Measurements from ENCODE around the gene ZNF281.

The ZNF281 gene

DNA sequence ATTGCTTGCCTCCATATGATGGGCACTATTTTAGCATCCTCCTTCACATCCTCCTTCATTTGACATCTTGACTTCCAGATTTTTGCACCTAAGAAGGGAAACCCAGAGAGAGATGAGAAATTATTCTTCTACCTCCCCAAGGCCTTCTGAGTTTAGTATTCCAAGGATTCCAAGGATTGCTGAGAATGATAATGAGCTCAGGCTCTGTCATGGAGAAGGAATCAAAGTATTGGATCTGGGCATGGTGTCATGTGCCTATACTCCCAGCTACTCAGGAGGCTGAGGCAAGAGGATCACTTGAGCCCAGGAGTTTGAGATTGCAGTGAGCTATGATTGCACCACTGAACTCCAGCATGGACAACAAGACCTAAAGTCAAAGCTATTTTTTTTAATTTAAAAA lies 26.6 kb upstream of the ZNF281 start:
- Histone ChIP-seq H3K4me3 (ENCODE audit: low read length in 2 of 2) (no peak overlapping the region), H2BK120ac (ENCODE audit: low read depth, low read length) (no peak overlapping the region), H3K4me2 (ENCODE audit: insufficient read depth, low read length, poor library complexity, severe bottlenecking) (no peak overlapping the region)

DNA sequence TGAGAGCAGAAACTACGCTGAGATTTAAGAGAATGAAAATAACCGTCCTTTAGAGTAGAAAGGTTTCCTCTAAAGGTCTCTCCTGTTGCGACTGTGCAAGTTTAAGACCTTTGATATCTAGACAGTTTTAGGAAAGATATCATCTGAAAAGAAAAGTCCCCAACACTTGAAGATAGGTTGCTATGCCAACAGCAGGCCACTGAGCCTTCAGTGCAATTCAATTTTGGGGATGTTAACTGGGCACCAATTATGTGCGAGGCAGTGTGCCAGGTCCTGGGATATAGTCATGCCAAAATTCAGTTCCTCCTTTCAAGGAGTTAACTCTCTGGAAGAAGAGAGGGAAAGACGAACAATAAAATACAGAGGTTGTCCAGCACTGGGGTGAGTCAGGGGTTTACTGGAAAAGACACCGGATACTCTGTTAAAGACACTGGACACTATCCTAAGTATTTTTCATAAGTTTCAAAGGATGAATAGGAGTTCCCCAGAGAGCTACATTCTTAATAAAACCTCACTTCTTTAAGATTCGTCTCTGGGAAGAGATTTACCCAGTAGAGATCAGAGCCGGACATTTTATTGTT lies 25.5 kb upstream of the ZNF281 start:
- H4K8ac ChIP-seq (ENCODE audit: low read depth, low read length) = no peak overlapping the region
- H2AK5ac ChIP-seq (ENCODE audit: low read depth, low read length) = no peak overlapping the region
- DNase-seq (ENCODE audit: low spot score) = no peak
- no peaks in the 10 kb centered on the region for H3K79me1 ChIP-seq (ENCODE audit: low read depth, low read length)
- no peak overlapping the region for H2BK15ac ChIP-seq (ENCODE audit: low read length)
- no peak overlapping the region for H3K4me2 ChIP-seq (ENCODE audit: insufficient read depth, low read length, poor library complexity, severe bottlenecking)
- WGBS, 2 donors (ENCODE audit: extremely low coverage in 2 of 2, insufficient read length in 2 of 2, insufficient replicate concordance in 1 of 2) = no CpG with 5 or more reads among the region's 8 CpGs
- H3K27me3 ChIP-seq (ENCODE audit: control insufficient read depth in 3 of 3, insufficient read depth in 3 of 3, low read depth in 1 of 3, low read length in 3 of 3) = no peaks in the 10 kb centered on the region
- H2AFZ ChIP-seq (ENCODE audit: low read length) = peak overlapping the region; percentile 49
- H3K4me1 ChIP-seq (ENCODE audit: control insufficient read depth in 2 of 2, insufficient read depth in 1 of 2, low read depth in 1 of 2, low read length in 2 of 2) = no peaks in the 10 kb centered on the region
- H2BK5ac ChIP-seq (ENCODE audit: low read length) = no peak overlapping the region
- H3K27ac ChIP-seq (replicated peaks; ENCODE audit: low read length) = no peak overlapping the region
- H4K91ac ChIP-seq (ENCODE audit: low read depth, low read length, poor library complexity) = no peak overlapping the region
- no peaks in the 10 kb centered on the region for H3K9me3 ChIP-seq (replicated peaks in 1 of 2; ENCODE audit: control insufficient read depth in 2 of 2, insufficient read depth in 1 of 2, low read depth in 1 of 2, low read length in 2 of 2)
- H3K4ac ChIP-seq (ENCODE audit: low read length) = no peak overlapping the region
- H3K4me3 ChIP-seq (ENCODE audit: low read length in 2 of 2) = no peak overlapping the region
- no peak overlapping the region for H3K18ac ChIP-seq (ENCODE audit: low read length)
- no peak overlapping the region for H2BK12ac ChIP-seq (ENCODE audit: low read length)
- no peak overlapping the region for H3K9ac ChIP-seq (ENCODE audit: low read depth, low read length, poor library complexity)
- H2BK120ac ChIP-seq (ENCODE audit: low read depth, low read length) = no peak overlapping the region
- no peak overlapping the region for H3K23ac ChIP-seq (ENCODE audit: low read depth, low read length, poor library complexity)
- H3K36me3 ChIP-seq (replicated peaks in 1 of 2; ENCODE audit: control insufficient read depth in 2 of 2, insufficient read depth in 2 of 2, low read length in 2 of 2) = no peaks in the 10 kb centered on the region
- no peak overlapping the region for H3K14ac ChIP-seq (ENCODE audit: low read length)

More for the DNA sequence above, 26.6 kb upstream of the ZNF281 start:
- Histone ChIP-seq H3K27me3 (ENCODE audit: control insufficient read depth in 3 of 3, insufficient read depth in 3 of 3, low read depth in 1 of 3, low read length in 3 of 3) (peaks cover 0 to 4% (median 0%) of the 10 kb centered on the region in 3 experiments), H3K23ac (ENCODE audit: low read depth, low read length, poor library complexity) (no peak overlapping the region), H3K79me1 (ENCODE audit: low read depth, low read length) (no peaks in the 10 kb centered on the region), H3K14ac (ENCODE audit: low read length) (no peak overlapping the region), H3K4me1 (ENCODE audit: control insufficient read depth in 2 of 2, insufficient read depth in 1 of 2, low read depth in 1 of 2, low read length in 2 of 2) (no peaks in the 10 kb centered on the region), H3K4ac (ENCODE audit: low read length) (no peak overlapping the region), H3K18ac (ENCODE audit: low read length) (no peak overlapping the region), H3K9ac (ENCODE audit: low read depth, low read length, poor library complexity) (no peak overlapping the region), H2BK15ac (ENCODE audit: low read length) (no peak overlapping the region), H2BK12ac (ENCODE audit: low read length) (no peak overlapping the region), H3K36me3 (replicated peaks in 1 of 2; ENCODE audit: control insufficient read depth in 2 of 2, insufficient read depth in 2 of 2, low read length in 2 of 2) (no peaks in the 10 kb centered on the region), H4K91ac (ENCODE audit: low read depth, low read length, poor library complexity) (no peak overlapping the region), H4K8ac (ENCODE audit: low read depth, low read length) (no peak overlapping the region), H3K9me3 (replicated peaks in 1 of 2; ENCODE audit: control insufficient read depth in 2 of 2, insufficient read depth in 1 of 2, low read depth in 1 of 2, low read length in 2 of 2) (no peaks in the 10 kb centered on the region), H2AK5ac (ENCODE audit: low read depth, low read length) (no peak overlapping the region), H2BK5ac (ENCODE audit: low read length) (no peak overlapping the region), H3K27ac (replicated peaks; ENCODE audit: low read length) (no peak overlapping the region), H2AFZ (ENCODE audit: low read length) (no peak overlapping the region)
- no peak for DNase-seq (ENCODE audit: low spot score)

DNA sequence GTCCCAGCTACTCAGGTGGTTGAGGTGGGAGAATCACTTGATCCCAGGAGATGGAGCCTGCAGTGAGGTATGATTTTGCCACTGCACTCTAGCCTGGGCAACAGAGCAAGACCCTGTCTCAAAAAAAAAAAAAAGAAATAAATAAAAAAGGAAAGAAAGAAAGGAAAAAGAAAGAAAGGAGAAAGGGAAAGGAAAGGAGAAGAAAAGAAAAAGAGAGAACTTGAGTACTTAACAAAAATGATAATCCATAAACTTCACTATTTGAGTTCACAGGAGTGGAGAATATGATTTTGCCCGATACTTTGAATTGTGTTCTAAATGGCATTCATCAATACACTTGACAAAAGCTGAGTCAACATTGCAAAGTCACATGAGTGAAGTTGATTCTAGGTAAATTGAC lies 23.8 kb upstream of the ZNF281 start:
- Histone ChIP-seq H3K23ac (ENCODE audit: low read depth, low read length, poor library complexity) (no peak overlapping the region), H3K27me3 (ENCODE audit: control insufficient read depth in 3 of 3, insufficient read depth in 3 of 3, low read depth in 1 of 3, low read length in 3 of 3) (no peaks in the 10 kb centered on the region), H3K18ac (ENCODE audit: low read length) (no peak overlapping the region), H3K79me1 (ENCODE audit: low read depth, low read length) (no peaks in the 10 kb centered on the region), H2BK120ac (ENCODE audit: low read depth, low read length) (no peak overlapping the region), H2BK12ac (ENCODE audit: low read length) (no peak overlapping the region), H2BK5ac (ENCODE audit: low read length) (no peak overlapping the region), H3K9me3 (replicated peaks in 1 of 2; ENCODE audit: control insufficient read depth in 2 of 2, insufficient read depth in 1 of 2, low read depth in 1 of 2, low read length in 2 of 2) (no peaks in the 10 kb centered on the region), H4K91ac (ENCODE audit: low read depth, low read length, poor library complexity) (no peak overlapping the region), H3K4ac (ENCODE audit: low read length) (no peak overlapping the region), H3K9ac (ENCODE audit: low read depth, low read length, poor library complexity) (no peak overlapping the region), H4K8ac (ENCODE audit: low read depth, low read length) (no peak overlapping the region), H3K14ac (ENCODE audit: low read length) (no peak overlapping the region), H2AFZ (ENCODE audit: low read length) (no peak overlapping the region), H3K4me2 (ENCODE audit: insufficient read depth, low read length, poor library complexity, severe bottlenecking) (no peak overlapping the region), H3K36me3 (replicated peaks in 1 of 2; ENCODE audit: control insufficient read depth in 2 of 2, insufficient read depth in 2 of 2, low read length in 2 of 2) (no peaks in the 10 kb centered on the region), H3K4me3 (ENCODE audit: low read length in 2 of 2) (no peak overlapping the region), H2BK15ac (ENCODE audit: low read length) (no peak overlapping the region), H2AK5ac (ENCODE audit: low read depth, low read length) (no peak overlapping the region), H3K27ac (replicated peaks; ENCODE audit: low read length) (no peak overlapping the region), H3K4me1 (ENCODE audit: control insufficient read depth in 2 of 2, insufficient read depth in 1 of 2, low read depth in 1 of 2, low read length in 2 of 2) (no peaks in the 10 kb centered on the region)
- no CpG with 5 or more reads among the region's 1 CpG for WGBS, 2 donors (ENCODE audit: extremely low coverage in 2 of 2, insufficient read length in 2 of 2, insufficient replicate concordance in 1 of 2)
- DNase-seq (ENCODE audit: low spot score) = no peak

DNA sequence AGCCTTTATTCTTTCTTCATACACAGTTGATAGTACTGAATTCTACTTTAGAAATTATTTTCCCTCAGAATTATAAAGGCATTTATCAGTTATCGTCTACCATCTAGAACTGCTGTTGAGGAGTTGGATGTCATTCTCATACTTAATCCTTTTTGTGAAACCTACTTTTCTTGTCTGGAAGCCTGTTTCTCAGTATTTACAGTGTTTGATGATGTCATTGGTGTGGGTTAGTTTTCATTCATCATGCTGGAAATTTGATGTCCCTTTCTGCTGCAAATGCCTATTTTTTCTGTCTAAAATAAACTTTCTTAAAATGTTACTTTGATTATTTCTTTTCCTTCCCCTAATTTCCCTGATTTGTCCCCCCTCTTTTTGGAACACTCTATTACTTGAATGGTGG lies 22.8 kb upstream of the ZNF281 start:
- no peak for DNase-seq (ENCODE audit: low spot score)
- Histone ChIP-seq H2BK15ac (ENCODE audit: low read length) (no peak overlapping the region), H2AK5ac (ENCODE audit: low read depth, low read length) (no peak overlapping the region), H2AFZ (ENCODE audit: low read length) (no peak overlapping the region), H4K8ac (ENCODE audit: low read depth, low read length) (no peak overlapping the region), H3K4me2 (ENCODE audit: insufficient read depth, low read length, poor library complexity, severe bottlenecking) (no peak overlapping the region), H3K4me3 (ENCODE audit: low read length in 2 of 2) (no peak overlapping the region), H2BK12ac (ENCODE audit: low read length) (no peak overlapping the region), H2BK5ac (ENCODE audit: low read length) (no peak overlapping the region), H4K91ac (ENCODE audit: low read depth, low read length, poor library complexity) (no peak overlapping the region), H3K9me3 (replicated peaks in 1 of 2; ENCODE audit: control insufficient read depth in 2 of 2, insufficient read depth in 1 of 2, low read depth in 1 of 2, low read length in 2 of 2) (no peaks in the 10 kb centered on the region), H3K79me1 (ENCODE audit: low read depth, low read length) (no peaks in the 10 kb centered on the region), H3K27me3 (ENCODE audit: control insufficient read depth in 3 of 3, insufficient read depth in 3 of 3, low read depth in 1 of 3, low read length in 3 of 3) (no peaks in the 10 kb centered on the region), H3K18ac (ENCODE audit: low read length) (no peak overlapping the region), H2BK120ac (ENCODE audit: low read depth, low read length) (no peak overlapping the region), H3K23ac (ENCODE audit: low read depth, low read length, poor library complexity) (no peak overlapping the region), H3K4me1 (ENCODE audit: control insufficient read depth in 2 of 2, insufficient read depth in 1 of 2, low read depth in 1 of 2, low read length in 2 of 2) (no peaks in the 10 kb centered on the region), H3K4ac (ENCODE audit: low read length) (no peak overlapping the region), H3K9ac (ENCODE audit: low read depth, low read length, poor library complexity) (no peak overlapping the region), H3K27ac (replicated peaks; ENCODE audit: low read length) (no peak overlapping the region), H3K14ac (ENCODE audit: low read length) (no peak overlapping the region), H3K36me3 (replicated peaks in 1 of 2; ENCODE audit: control insufficient read depth in 2 of 2, insufficient read depth in 2 of 2, low read length in 2 of 2) (no peaks in the 10 kb centered on the region)
- WGBS, 2 donors (ENCODE audit: extremely low coverage in 2 of 2, insufficient read length in 2 of 2, insufficient replicate concordance in 1 of 2) = no CpG with 5 or more reads among the region's 1 CpG

All from neuronal stem cell (in vitro differentiated cells).